Vagina (tissue), 2 donors: Measurements from ENCODE around the gene GABBR1.

Experiments
- POLR2A ChIP-seq, 2 donors: fragments of 450-650 bp; IDR thresholded peaks; one replicate each; pipeline ENCODE4 v1.6.1; 2017; ENCODE audit warnings: antibody characterized with exemption in 2 of 2, mild to moderate bottlenecking in 2 of 2, moderate library complexity in 2 of 2
- TF ChIP-seq, protein P1 (sequence below), 3 experiments: fragments of 450-650 bp in 2 of 3; fragments of 200-600 bp in 1 of 3; sonication (generic) in 1 of 3; IDR thresholded peaks; one replicate each; pipeline ENCODE4 v1.5.1; 2017 to 2019; ENCODE audit warnings: antibody characterized with exemption in 3 of 3, mild to moderate bottlenecking in 2 of 3, moderate library complexity in 2 of 3

DNA sequence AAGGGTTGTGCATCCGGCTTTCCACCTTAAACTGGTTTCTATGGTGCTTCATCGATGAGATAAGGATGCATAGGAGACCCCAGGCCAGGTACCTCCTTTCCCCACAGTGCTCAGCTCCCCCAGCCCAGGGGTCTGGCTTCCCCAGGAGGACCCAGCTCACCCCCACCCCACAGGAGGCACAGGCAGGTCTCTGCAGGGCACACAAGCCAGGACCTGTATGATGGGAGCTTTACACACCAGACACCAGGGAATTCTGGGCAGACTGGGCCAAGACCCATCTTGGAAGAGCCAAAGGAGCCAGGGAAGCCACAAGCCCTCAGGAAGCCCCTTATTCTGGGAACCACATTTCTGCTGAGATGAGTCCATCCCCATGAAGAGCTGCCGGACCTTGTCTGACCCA lies 103.0 kb downstream of the GABBR1 start:
- TF ChIP-seq, protein P1, sequence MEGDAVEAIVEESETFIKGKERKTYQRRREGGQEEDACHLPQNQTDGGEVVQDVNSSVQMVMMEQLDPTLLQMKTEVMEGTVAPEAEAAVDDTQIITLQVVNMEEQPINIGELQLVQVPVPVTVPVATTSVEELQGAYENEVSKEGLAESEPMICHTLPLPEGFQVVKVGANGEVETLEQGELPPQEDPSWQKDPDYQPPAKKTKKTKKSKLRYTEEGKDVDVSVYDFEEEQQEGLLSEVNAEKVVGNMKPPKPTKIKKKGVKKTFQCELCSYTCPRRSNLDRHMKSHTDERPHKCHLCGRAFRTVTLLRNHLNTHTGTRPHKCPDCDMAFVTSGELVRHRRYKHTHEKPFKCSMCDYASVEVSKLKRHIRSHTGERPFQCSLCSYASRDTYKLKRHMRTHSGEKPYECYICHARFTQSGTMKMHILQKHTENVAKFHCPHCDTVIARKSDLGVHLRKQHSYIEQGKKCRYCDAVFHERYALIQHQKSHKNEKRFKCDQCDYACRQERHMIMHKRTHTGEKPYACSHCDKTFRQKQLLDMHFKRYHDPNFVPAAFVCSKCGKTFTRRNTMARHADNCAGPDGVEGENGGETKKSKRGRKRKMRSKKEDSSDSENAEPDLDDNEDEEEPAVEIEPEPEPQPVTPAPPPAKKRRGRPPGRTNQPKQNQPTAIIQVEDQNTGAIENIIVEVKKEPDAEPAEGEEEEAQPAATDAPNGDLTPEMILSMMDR (IDR thresholded peaks at IDR 0.05), result no peak
- TF ChIP-seq POLR2A (IDR thresholded peaks at IDR 0.05), result no peak
